GM23248 (cell line): ENCODE data around the gene FDX2. TPM values are rescaled to one million over a fixed set of nuclear protein-coding genes. Genes with fewer than 3 reads are reported as not detected.

Experiments
- DNase-seq: peaks from one replicate; pipeline ENCODE4 v3.0.0-alpha.2; 2015
- H2AFZ ChIP-seq: fragments of 200-600 bp; sonication (generic); 2 replicates; pipeline ENCODE4 v1.6.1; 2016; ENCODE audit warnings: antibody characterized with exemption
- H3F3A ChIP-seq: fragments of 200-600 bp; sonication (generic); 2 replicates; pipeline ENCODE4 v1.6.1; 2016; ENCODE audit warnings: mild to moderate bottlenecking, antibody characterized with exemption, mixed run types; ENCODE audit not compliant: insufficient read depth
- H3K27ac ChIP-seq: fragments of 200-600 bp; sonication (generic); 2 replicates; pipeline ENCODE4 v1.5.1; 2016; ENCODE audit warnings: mild to moderate bottlenecking
- H3K27me3 ChIP-seq: fragments of 200-600 bp; sonication (generic); replicated peaks from 2 replicates; pipeline ENCODE4 v1.6.1; 2016; ENCODE audit warnings: mild to moderate bottlenecking; ENCODE audit not compliant: insufficient read depth
- H3K36me3 ChIP-seq: fragments of 200-600 bp; sonication (generic); 2 replicates; pipeline ENCODE4 v1.6.1; 2016; ENCODE audit warnings: low read depth, mild to moderate bottlenecking
- H3K4me1 ChIP-seq: fragments of 200-600 bp; sonication (generic); 2 replicates; pipeline ENCODE4 v1.6.1; 2016; ENCODE audit warnings: mild to moderate bottlenecking; ENCODE audit not compliant: insufficient read depth
- H3K4me2 ChIP-seq: fragments of 200-600 bp; sonication (generic); one replicate; pipeline ENCODE4 v1.6.1; 2016; ENCODE audit warnings: mild to moderate bottlenecking; ENCODE audit not compliant: unreplicated experiment
- H3K4me3 ChIP-seq: fragments of 200-600 bp; sonication (generic); 2 replicates; pipeline ENCODE4 v1.5.1; 2016; ENCODE audit warnings: mild to moderate bottlenecking
- H3K79me2 ChIP-seq: fragments of 200-600 bp; sonication (generic); 2 replicates; pipeline ENCODE4 v1.6.1; 2016; ENCODE audit warnings: mild to moderate bottlenecking; ENCODE audit not compliant: insufficient read depth
- H3K9ac ChIP-seq: fragments of 200-600 bp; sonication (generic); 2 replicates; pipeline ENCODE4 v1.6.1; 2016; ENCODE audit warnings: mild to moderate bottlenecking
- H3K9me2 ChIP-seq: fragments of 200-600 bp; sonication (generic); 2 replicates; pipeline ENCODE4 v1.6.1; 2016; ENCODE audit warnings: mixed run types, mild to moderate bottlenecking, moderate library complexity; ENCODE audit not compliant: insufficient read depth
- H3K9me3 ChIP-seq: fragments of 200-600 bp; sonication (generic); one replicate; pipeline ENCODE4 v1.6.1; 2017; ENCODE audit warnings: low read depth
- H4K20me1 ChIP-seq: fragments of 200-600 bp; sonication (generic); 2 replicates; pipeline ENCODE4 v1.6.0; 2016; ENCODE audit not compliant: insufficient read depth
- EZH2 ChIP-seq: fragments of 200-600 bp; sonication (generic); IDR thresholded peaks from 2 replicates; pipeline ENCODE4 v1.6.1; 2018; ENCODE audit warnings: antibody characterized with exemption, mild to moderate bottlenecking; ENCODE audit not compliant: insufficient read depth, poor library complexity, severe bottlenecking
- EZH2phosphoT487 ChIP-seq: fragments of 200-600 bp; sonication (generic); IDR thresholded peaks from 2 replicates; pipeline ENCODE4 v1.6.1; 2018; ENCODE audit warnings: antibody characterized with exemption, moderate library complexity, mild to moderate bottlenecking, low read depth; ENCODE audit not compliant: insufficient read depth
- WGBS, 2 experiments: methylation state at CpG; one replicate each; pipeline ENCODE4 v1.1.6; 2015 to 2017; ENCODE audit warnings: low lambda C conversion rate in 2 of 2, low coverage in 1 of 2; ENCODE audit errors: missing lambda C conversion rate in 2 of 2; 5-methylcytosine and 5-hydroxymethylcytosine counted together
- in situ Hi-C: fragments of 300-500 bp; cut with MboI; formaldehyde crosslinking; loops from 2 replicates; pipeline ENCODE4 v1.15.0; 2020
- polyA plus RNA-seq: library from polyadenylated mRNA; unstranded; fragments of >200 nt; fragmentation: Nextera tagmentation; extraction: Ambion mirVana; gene quantifications from 2 replicates; pipeline ENCODE4 v1.2.1, GENCODE V29; 2016
- total RNA-seq: library from RNA; depleted of rRNA; stranded (reverse); fragments of >200 nt; shearing (Covaris generic); gene quantifications from 2 replicates; pipeline ENCODE4 v1.2.3, GENCODE V29; 2014

FDX2 gene
- total and polyA plus RNA-seq, 2 experiments from 2014 or later = 46.6 to 48.9 TPM

GRCh38 chr19:10332158-10332964 lies 16.5 kb upstream of the FDX2 start:
- peak; percentile 17 for DNase-seq
- 25 to 28% methylated on average over 18 of the region's 18 CpGs for WGBS, 2 experiments
- H3K9ac ChIP-seq = peak overlapping the region; percentile 90
- in situ Hi-C loops = no loop called here
- TF ChIP-seq EZH2phosphoT487 (no peak), EZH2 (no peak)
- no peaks in the 10 kb centered on the region for H3K27me3 ChIP-seq
- H3K36me3 ChIP-seq = 0 out of 2 replicates have a peak, but pooled peaks cover 9% of the 10 kb centered on the region
- no peaks in the 10 kb centered on the region for H3F3A ChIP-seq
- H2AFZ ChIP-seq = peak overlapping the region; percentile 66
- no peaks in the 10 kb centered on the region for H3K9me3 ChIP-seq
- peak overlapping the region; percentile 90 for H3K4me3 ChIP-seq
- H3K9me2 ChIP-seq = no peaks in the 10 kb centered on the region
- H3K4me1 ChIP-seq = peaks cover 8% of the 10 kb centered on the region
- peak overlapping the region; percentile 95 for H3K4me2 ChIP-seq
- no peaks in the 10 kb centered on the region for H4K20me1 ChIP-seq
- H3K27ac ChIP-seq = peak overlapping the region; percentile 92
- H3K79me2 ChIP-seq = peaks cover 58% of the 10 kb centered on the region

- H3K79me2 ChIP-seq = peaks cover 82% of the 10 kb centered on the region
- H3K27me3 ChIP-seq = no peaks in the 10 kb centered on the region
- no peak for TF ChIP-seq EZH2
- TF ChIP-seq EZH2phosphoT487 = no peak
- 96% methylated on average over 11 to 13 of the region's 13 CpGs for WGBS, 2 experiments
- no peak overlapping the region for H2AFZ ChIP-seq
- in situ Hi-C loops = no loop called here
- H3K4me2 ChIP-seq = no peak overlapping the region
- peaks cover 23% of the 10 kb centered on the region; the same call in 1 of the 2 replicates for H3K36me3 ChIP-seq
- no peaks in the 10 kb centered on the region for H3F3A ChIP-seq
- no peak overlapping the region for H3K27ac ChIP-seq
- H3K4me1 ChIP-seq = peaks cover 8% of the 10 kb centered on the region
- no peak overlapping the region for H3K4me3 ChIP-seq
- DNase-seq = no peak
- no peaks in the 10 kb centered on the region for H3K9me2 ChIP-seq
- H4K20me1 ChIP-seq = no peaks in the 10 kb centered on the region
- H3K9me3 ChIP-seq = no peaks in the 10 kb centered on the region
- no peak overlapping the region for H3K9ac ChIP-seq
These were observed 13.7 kb upstream of the FDX2 start for GRCh38 chr19:10329555-10329954.

GRCh38 chr19:10328558-10329429 lies 13.0 kb upstream of the FDX2 start:
- no peaks in the 10 kb centered on the region for H3K9me2 ChIP-seq
- H3K27ac ChIP-seq = no peak overlapping the region
- H3F3A ChIP-seq = no peaks in the 10 kb centered on the region
- no peak overlapping the region for H3K4me2 ChIP-seq
- no peaks in the 10 kb centered on the region for H3K9me3 ChIP-seq
- peaks cover 85% of the 10 kb centered on the region for H3K79me2 ChIP-seq
- no peak overlapping the region for H3K9ac ChIP-seq
- peaks cover 8% of the 10 kb centered on the region for H3K4me1 ChIP-seq
- H2AFZ ChIP-seq = no peak overlapping the region
- no peaks in the 10 kb centered on the region for H3K27me3 ChIP-seq
- 96 to 97% methylated on average over 39 to 41 of the region's 41 CpGs for WGBS, 2 experiments
- in situ Hi-C loops = no loop called here
- TF ChIP-seq EZH2phosphoT487 (no peak), EZH2 (no peak)
- H4K20me1 ChIP-seq = no peaks in the 10 kb centered on the region
- H3K36me3 ChIP-seq = peaks cover 24% of the 10 kb centered on the region; the same call in 1 of the 2 replicates
- H3K4me3 ChIP-seq = no peak overlapping the region
- DNase-seq = no peak

- no peak overlapping the region for H3K27ac ChIP-seq
- no peak overlapping the region for H2AFZ ChIP-seq
- no peaks in the 10 kb centered on the region for H3K27me3 ChIP-seq
- H3F3A ChIP-seq = no peaks in the 10 kb centered on the region
- DNase-seq = no peak
- peaks cover 82% of the 10 kb centered on the region for H3K79me2 ChIP-seq
- H3K9ac ChIP-seq = no peak overlapping the region
- WGBS, 2 experiments = 72 to 74% methylated on average over 7 of the region's 7 CpGs
- TF ChIP-seq EZH2 = no peak
- TF ChIP-seq EZH2phosphoT487 = no peak
- in situ Hi-C loops = no loop called here
- H4K20me1 ChIP-seq = no peaks in the 10 kb centered on the region
- no peaks in the 10 kb centered on the region for H3K9me3 ChIP-seq
- peaks cover 8% of the 10 kb centered on the region for H3K4me1 ChIP-seq
- H3K4me2 ChIP-seq = no peak overlapping the region
- H3K36me3 ChIP-seq = peaks cover 24% of the 10 kb centered on the region; the same call in 1 of the 2 replicates
- no peak overlapping the region for H3K4me3 ChIP-seq
- no peaks in the 10 kb centered on the region for H3K9me2 ChIP-seq
These were observed 12.0 kb upstream of the FDX2 start for GRCh38 chr19:10327793-10328192.
